Measurements from ENCODE around the gene PSAP.

- TF ChIP-seq CTCF (conservative IDR thresholded peaks at IDR 0.05; ENCODE audit: low read depth, low read length) (no peak), EZH2 (IDR thresholded peaks at IDR 0.05; ENCODE audit: borderline replicate concordance, low read depth, low read length, poor library complexity, severe bottlenecking) (no peak)
These were observed 8.0 kb downstream of the PSAP start for GRCh38 chr10:71842856-71843686.
